Measurements from ENCODE around the gene MVK. TPM values are rescaled to one million over a fixed set of nuclear protein-coding genes. Genes with fewer than 3 reads are reported as not detected.

The MVK gene
- total and polyA plus RNA-seq, 4 donors, result 34.9 to 50.3 (median 41.4) TPM

DNA sequence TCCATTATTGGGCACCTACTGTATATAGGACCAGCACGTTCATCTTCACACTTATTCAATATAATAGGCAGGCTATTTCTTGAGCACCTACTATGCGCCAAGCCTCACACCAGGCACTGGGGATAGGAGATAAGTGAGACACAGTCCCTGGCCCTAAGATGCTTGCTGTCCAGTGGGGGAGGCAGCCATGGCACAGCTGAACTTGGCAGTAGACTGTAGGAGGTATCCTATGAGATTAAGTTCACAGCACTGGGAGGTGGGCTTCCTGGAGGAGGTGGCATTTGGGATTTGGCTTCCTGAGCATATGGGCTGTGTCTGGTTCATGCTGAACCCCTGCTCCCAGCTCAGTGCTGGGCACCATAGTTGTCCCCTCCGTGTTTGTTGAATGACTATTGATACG, 65.1 kb downstream of the MVK start:
- no peaks in the 10 kb centered on the region for H3K36me3 ChIP-seq (ENCODE audit: control insufficient read depth in 4 of 4, insufficient read depth in 3 of 4, low read depth in 1 of 4, low read length in 3 of 4)
- TF ChIP-seq, protein P1, sequence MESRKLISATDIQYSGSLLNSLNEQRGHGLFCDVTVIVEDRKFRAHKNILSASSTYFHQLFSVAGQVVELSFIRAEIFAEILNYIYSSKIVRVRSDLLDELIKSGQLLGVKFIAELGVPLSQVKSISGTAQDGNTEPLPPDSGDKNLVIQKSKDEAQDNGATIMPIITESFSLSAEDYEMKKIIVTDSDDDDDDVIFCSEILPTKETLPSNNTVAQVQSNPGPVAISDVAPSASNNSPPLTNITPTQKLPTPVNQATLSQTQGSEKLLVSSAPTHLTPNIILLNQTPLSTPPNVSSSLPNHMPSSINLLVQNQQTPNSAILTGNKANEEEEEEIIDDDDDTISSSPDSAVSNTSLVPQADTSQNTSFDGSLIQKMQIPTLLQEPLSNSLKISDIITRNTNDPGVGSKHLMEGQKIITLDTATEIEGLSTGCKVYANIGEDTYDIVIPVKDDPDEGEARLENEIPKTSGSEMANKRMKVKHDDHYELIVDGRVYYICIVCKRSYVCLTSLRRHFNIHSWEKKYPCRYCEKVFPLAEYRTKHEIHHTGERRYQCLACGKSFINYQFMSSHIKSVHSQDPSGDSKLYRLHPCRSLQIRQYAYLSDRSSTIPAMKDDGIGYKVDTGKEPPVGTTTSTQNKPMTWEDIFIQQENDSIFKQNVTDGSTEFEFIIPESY (IDR thresholded peaks at IDR 0.05), result no peak
- TF ChIP-seq RXRA (IDR thresholded peaks at IDR 0.05) (no peak), FOXA1 (IDR thresholded peaks at IDR 0.05) (no peak), YY1 (IDR thresholded peaks at IDR 0.05) (no peak), RAD21 (IDR thresholded peaks at IDR 0.05) (no peak), NR2F2 (IDR thresholded peaks at IDR 0.05) (no peak), SP1 (IDR thresholded peaks at IDR 0.05) (no peak), TAF1 (conservative IDR thresholded peaks at IDR 0.05) (no peak), GABPA (IDR thresholded peaks at IDR 0.05 in 1 of 2, conservative IDR thresholded peaks at IDR 0.05 in 1 of 2) (no peak), HNF4A (conservative IDR thresholded peaks at IDR 0.05) (no peak)
- TF ChIP-seq, protein P2, sequence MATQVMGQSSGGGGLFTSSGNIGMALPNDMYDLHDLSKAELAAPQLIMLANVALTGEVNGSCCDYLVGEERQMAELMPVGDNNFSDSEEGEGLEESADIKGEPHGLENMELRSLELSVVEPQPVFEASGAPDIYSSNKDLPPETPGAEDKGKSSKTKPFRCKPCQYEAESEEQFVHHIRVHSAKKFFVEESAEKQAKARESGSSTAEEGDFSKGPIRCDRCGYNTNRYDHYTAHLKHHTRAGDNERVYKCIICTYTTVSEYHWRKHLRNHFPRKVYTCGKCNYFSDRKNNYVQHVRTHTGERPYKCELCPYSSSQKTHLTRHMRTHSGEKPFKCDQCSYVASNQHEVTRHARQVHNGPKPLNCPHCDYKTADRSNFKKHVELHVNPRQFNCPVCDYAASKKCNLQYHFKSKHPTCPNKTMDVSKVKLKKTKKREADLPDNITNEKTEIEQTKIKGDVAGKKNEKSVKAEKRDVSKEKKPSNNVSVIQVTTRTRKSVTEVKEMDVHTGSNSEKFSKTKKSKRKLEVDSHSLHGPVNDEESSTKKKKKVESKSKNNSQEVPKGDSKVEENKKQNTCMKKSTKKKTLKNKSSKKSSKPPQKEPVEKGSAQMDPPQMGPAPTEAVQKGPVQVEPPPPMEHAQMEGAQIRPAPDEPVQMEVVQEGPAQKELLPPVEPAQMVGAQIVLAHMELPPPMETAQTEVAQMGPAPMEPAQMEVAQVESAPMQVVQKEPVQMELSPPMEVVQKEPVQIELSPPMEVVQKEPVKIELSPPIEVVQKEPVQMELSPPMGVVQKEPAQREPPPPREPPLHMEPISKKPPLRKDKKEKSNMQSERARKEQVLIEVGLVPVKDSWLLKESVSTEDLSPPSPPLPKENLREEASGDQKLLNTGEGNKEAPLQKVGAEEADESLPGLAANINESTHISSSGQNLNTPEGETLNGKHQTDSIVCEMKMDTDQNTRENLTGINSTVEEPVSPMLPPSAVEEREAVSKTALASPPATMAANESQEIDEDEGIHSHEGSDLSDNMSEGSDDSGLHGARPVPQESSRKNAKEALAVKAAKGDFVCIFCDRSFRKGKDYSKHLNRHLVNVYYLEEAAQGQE (IDR thresholded peaks at IDR 0.05), result no peak
- TF ChIP-seq, protein P3, sequence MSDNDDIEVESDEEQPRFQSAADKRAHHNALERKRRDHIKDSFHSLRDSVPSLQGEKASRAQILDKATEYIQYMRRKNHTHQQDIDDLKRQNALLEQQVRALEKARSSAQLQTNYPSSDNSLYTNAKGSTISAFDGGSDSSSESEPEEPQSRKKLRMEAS (IDR thresholded peaks at IDR 0.05), result no peak
- no peak overlapping the region for H3K4me3 ChIP-seq (ENCODE audit: low read depth in 1 of 3, low read length in 3 of 3)
- H3K4me1 ChIP-seq (ENCODE audit: control insufficient read depth in 4 of 4, insufficient read depth in 4 of 4, low read length in 3 of 4), result no peaks in the 10 kb centered on the region
- H3K27ac ChIP-seq (ENCODE audit: low read depth in 1 of 2, low read length in 2 of 2), result no peak overlapping the region
- no peaks in the 10 kb centered on the region for H3K9me3 ChIP-seq (ENCODE audit: control insufficient read depth in 4 of 4, low read length in 3 of 4)
- H3K9ac ChIP-seq (ENCODE audit: low read depth in 1 of 2, low read length in 2 of 2), result no peak overlapping the region
- WGBS, result 78% methylated on average over 4 of the region's 4 CpGs
- no peaks in the 10 kb centered on the region for H3K27me3 ChIP-seq (ENCODE audit: control insufficient read depth in 4 of 4, insufficient read depth in 4 of 4, low read length in 3 of 4)
- DNase-seq (ENCODE audit: low spot score), result no peak

DNA sequence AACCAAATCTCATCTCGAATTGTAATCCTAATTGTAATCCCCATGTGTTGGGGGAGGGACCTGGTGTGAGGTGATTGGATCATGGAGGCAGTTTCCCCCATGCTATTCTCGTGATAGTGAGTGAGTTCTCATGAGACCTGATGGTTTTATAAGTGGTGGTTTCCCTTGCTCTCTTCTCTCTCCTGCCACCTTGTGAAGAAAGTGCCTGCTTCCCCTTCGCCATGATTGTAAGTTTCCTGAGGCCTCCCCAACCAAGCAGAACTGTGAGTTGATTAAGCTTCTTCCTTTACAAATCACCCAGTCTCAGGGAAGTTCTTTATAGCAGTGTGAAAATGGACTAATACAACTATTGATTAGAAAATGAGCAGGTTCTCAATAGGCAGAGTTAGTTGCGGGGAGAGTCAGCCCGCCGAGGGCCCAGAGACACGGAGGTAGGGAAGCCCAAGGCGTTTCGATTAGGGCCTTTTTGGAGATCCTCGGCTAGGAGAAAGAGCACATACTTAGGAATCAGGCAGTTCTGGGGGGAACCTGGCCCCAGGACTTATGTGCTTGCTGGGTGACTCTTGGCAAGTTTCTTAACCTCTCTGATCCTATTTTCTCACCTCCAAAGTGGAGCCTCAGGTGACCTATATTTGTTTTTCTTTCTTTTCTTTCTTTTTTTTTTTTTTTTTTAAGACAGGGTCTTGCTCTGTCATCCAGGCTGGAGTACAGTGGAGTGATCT, 65.7 kb downstream of the MVK start:
- TF ChIP-seq, protein P4, sequence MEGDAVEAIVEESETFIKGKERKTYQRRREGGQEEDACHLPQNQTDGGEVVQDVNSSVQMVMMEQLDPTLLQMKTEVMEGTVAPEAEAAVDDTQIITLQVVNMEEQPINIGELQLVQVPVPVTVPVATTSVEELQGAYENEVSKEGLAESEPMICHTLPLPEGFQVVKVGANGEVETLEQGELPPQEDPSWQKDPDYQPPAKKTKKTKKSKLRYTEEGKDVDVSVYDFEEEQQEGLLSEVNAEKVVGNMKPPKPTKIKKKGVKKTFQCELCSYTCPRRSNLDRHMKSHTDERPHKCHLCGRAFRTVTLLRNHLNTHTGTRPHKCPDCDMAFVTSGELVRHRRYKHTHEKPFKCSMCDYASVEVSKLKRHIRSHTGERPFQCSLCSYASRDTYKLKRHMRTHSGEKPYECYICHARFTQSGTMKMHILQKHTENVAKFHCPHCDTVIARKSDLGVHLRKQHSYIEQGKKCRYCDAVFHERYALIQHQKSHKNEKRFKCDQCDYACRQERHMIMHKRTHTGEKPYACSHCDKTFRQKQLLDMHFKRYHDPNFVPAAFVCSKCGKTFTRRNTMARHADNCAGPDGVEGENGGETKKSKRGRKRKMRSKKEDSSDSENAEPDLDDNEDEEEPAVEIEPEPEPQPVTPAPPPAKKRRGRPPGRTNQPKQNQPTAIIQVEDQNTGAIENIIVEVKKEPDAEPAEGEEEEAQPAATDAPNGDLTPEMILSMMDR (IDR thresholded peaks at IDR 0.05; ENCODE audit: low read depth, low read length, missing input control), result no peak
- TF ChIP-seq RXRA (IDR thresholded peaks at IDR 0.05) (no peak), FOXA1 (IDR thresholded peaks at IDR 0.05) (no peak), HNF4G (IDR thresholded peaks at IDR 0.05) (no peak), RAD21 (IDR thresholded peaks at IDR 0.05) (no peak), EGR1 (IDR thresholded peaks at IDR 0.05; ENCODE audit: low read depth in 2 of 2) (no peak), JUND (IDR thresholded peaks at IDR 0.05) (no peak), NR2F2 (IDR thresholded peaks at IDR 0.05) (no peak), HNF4A (conservative IDR thresholded peaks at IDR 0.05) (no peak), FOXA2 (IDR thresholded peaks at IDR 0.05) (no peak), YY1 (IDR thresholded peaks at IDR 0.05) (no peak), SP1 (IDR thresholded peaks at IDR 0.05) (no peak), GABPA (IDR thresholded peaks at IDR 0.05 in 1 of 2, conservative IDR thresholded peaks at IDR 0.05 in 1 of 2) (no peak), TAF1 (conservative IDR thresholded peaks at IDR 0.05) (no peak)
- TF ChIP-seq, protein P3 (IDR thresholded peaks at IDR 0.05), result no peak
- TF ChIP-seq, protein P1 (IDR thresholded peaks at IDR 0.05), result no peak
- TF ChIP-seq, protein P5, sequence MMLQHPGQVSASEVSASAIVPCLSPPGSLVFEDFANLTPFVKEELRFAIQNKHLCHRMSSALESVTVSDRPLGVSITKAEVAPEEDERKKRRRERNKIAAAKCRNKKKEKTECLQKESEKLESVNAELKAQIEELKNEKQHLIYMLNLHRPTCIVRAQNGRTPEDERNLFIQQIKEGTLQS (IDR thresholded peaks at IDR 0.05), result no peak
- no peaks in the 10 kb centered on the region for H3K27me3 ChIP-seq (ENCODE audit: control insufficient read depth in 4 of 4, insufficient read depth in 4 of 4, low read length in 3 of 4)
- no peak for DNase-seq (ENCODE audit: low spot score)
- no peaks in the 10 kb centered on the region for H3K36me3 ChIP-seq (ENCODE audit: control insufficient read depth in 4 of 4, insufficient read depth in 3 of 4, low read depth in 1 of 4, low read length in 3 of 4)
- 87% methylated on average over 10 of the region's 10 CpGs for WGBS
- no peak overlapping the region for H3K4me3 ChIP-seq (ENCODE audit: low read depth in 1 of 3, low read length in 3 of 3)
- no peaks in the 10 kb centered on the region for H3K4me1 ChIP-seq (ENCODE audit: control insufficient read depth in 4 of 4, insufficient read depth in 4 of 4, low read length in 3 of 4)
- H3K9me3 ChIP-seq (ENCODE audit: control insufficient read depth in 4 of 4, low read length in 3 of 4), result no peaks in the 10 kb centered on the region
- no peak overlapping the region for H3K27ac ChIP-seq (ENCODE audit: low read depth in 1 of 2, low read length in 2 of 2)
- H3K9ac ChIP-seq (ENCODE audit: low read depth in 1 of 2, low read length in 2 of 2), result no peak overlapping the region

All from liver (tissue), 9 donors.